T47D (cell line): ENCODE results near the gene AADACL3.
"Not testable (repeated sequence)": the region's sequence is repeated elsewhere in the genome, so short reads cannot be mapped to it uniquely, and the experiment has no call there.

ENCODE experiments used
- DNase-seq, 2 experiments: peaks; one replicate each; pipeline versions ENCODE4 v3.0.0 to v3.0.0-alpha.2; 2011 to 2012; ENCODE audit warnings: low read depth in 1 of 2, low spot score in 1 of 2
- JUND ChIP-seq: IDR thresholded peaks from 2 replicates; pipeline ENCODE4 v1.6.1; 2012; ENCODE audit warnings: low read depth
- in situ Hi-C: cut with HindIII; loops from 2 replicates; pipeline ENCODE4 v1.10.0; 2016; ENCODE audit warnings: low sequenced_read_pairs, low pct_unique_long_range_greater_than_20kb

Gene AADACL3, protein sequence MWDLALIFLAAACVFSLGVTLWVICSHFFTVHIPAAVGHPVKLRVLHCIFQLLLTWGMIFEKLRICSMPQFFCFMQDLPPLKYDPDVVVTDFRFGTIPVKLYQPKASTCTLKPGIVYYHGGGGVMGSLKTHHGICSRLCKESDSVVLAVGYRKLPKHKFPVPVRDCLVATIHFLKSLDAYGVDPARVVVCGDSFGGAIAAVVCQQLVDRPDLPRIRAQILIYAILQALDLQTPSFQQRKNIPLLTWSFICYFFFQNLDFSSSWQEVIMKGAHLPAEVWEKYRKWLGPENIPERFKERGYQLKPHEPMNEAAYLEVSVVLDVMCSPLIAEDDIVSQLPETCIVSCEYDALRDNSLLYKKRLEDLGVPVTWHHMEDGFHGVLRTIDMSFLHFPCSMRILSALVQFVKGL

DNA sequence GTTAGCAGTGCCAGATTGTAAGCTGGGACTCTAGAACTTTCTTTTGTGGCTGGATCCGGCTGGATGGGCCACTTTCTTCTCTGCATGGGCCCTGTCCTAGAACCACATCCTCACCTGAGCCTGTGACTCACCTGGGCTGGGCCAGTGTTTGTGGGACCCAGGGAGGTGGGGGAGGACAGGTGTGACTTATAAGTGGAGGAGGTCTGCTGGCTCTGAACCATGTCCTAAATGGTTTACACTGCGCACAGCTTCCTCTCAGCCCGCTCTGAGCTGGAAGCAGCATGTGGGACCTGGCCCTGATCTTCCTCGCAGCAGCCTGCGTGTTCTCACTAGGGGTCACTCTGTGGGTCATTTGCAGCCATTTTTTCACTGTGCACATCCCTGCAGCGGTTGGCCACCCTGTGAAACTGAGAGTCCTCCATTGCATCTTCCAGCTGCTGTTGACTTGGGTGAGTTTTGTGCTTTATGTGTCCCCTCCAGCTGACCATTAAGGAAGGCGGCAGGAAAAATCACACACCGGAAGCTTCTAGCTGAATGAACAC is at the start of gene AADACL3:
TSS of gene AADACL3 (plus strand) at position 215 of the 542 bp plus-strand sequence. CDS start at position 282, 67 bp downstream.
- in situ Hi-C loops = no loop called here
- no peak for TF ChIP-seq JUND
- DNase-seq = no peak

DNA sequence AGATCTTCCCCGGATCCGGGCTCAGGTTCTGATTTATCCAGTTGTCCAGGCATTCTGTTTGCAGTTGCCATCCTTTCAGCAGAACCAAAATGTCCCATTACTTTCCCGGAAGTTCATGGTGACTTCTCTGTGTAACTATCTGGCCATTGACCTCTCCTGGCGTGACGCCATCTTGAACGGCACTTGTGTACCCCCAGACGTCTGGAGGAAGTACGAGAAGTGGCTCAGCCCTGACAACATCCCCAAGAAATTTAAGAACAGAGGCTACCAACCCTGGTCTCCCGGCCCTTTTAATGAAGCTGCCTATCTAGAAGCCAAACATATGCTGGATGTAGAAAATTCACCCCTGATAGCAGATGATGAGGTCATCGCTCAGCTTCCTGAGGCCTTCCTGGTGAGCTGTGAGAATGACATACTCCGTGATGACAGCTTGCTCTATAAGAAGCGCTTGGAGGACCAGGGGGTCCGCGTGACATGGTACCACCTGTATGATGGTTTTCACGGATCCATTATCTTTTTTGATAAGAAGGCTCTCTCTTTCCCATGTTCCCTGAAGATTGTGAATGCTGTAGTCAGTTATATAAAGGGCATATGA is 49.7 kb upstream of the AADACL3 start:
- TF ChIP-seq JUND = no peak
- DNase-seq = no peak
- in situ Hi-C loops = no loop called here

DNA sequence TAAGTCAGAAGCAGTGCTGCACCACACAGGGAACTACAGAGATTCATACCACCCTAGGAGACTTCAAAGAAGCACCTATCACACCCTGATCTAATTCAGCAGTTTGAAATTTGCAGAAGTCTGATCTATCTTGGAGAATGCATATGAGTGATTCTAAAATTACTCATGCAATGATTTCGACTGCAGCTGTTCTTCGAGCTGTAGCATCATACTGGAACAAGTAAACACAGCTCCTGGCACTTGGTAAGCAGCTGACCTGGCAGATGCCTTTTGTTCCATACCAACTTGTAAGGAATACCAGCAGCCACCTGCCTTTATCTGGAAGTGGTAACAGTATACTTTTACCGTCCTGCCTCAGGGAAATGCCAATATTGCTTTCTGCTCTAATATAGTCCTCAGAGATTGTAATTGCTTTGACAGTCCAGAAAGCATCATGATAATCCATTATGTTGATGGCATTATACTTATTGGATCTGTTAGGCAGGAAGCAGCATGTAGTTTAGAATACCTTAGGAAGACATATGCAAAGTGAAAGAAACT is 46.3 kb upstream of the AADACL3 start:
- TF ChIP-seq JUND = no peak
- in situ Hi-C loops = no loop called here
- DNase-seq = no peak

DNA sequence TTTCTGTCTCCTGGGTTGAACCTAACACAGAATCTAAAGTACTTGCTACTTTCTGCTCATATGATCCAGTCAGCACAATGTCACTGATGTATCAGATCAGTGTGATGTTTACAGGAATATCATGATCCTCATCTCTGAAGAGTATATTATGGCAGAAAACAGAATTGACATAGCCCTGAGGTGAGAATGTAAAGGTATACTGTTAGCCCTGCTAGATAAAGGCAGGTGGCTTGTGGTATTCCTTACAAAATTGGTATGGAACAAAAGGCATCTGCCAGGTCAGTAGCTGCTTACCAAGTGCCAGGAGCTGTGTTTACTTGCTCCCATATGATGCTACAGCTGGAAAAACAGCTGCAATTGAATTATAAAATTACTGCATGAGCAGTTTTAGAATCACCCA is 41.6 kb upstream of the AADACL3 start:
- no peak for TF ChIP-seq JUND
- DNase-seq = no peak
- in situ Hi-C loops = no loop called here

DNA sequence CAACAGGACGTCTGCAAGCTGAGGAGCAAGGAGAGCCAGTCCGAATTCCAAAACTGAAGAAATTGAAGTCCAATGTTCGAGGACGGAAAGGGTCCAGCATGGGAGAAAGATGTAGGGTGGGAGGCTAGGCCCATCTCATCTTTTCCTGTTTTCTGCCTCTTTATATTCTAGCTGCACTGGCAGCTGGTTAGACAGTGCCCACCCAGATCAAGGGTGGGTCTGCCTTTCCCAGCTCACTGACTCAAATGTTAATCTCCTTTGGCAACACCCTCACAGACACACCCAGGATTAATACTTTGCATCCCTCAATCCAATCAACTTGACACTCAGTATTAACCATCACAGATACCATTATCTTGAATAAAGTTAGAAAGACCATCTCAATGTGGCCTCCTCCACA is 39.8 kb upstream of the AADACL3 start:
- in situ Hi-C loops, DNase-seq: not testable (repeated sequence)

DNA sequence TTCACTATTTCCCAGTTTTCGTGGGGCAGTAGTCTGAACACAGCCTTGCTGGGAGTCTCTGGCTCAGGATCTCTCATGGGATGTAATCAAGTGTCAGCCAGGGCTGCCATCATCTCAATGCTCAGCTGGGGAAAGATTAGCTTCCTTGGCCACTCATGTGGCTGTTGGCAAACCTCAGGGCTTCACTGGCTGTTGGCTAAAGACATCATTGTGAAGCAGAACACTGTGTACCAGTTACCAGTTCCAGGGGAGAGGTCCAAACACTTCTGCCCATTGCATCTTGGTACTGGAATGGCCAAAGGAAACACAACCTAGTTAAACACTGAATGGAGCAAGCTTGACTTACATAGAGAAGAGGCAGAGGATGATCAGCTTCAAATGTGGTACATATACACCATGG is 38.3 kb upstream of the AADACL3 start:
- in situ Hi-C loops = no loop called here
- TF ChIP-seq JUND = no peak
- no peak for DNase-seq

DNA sequence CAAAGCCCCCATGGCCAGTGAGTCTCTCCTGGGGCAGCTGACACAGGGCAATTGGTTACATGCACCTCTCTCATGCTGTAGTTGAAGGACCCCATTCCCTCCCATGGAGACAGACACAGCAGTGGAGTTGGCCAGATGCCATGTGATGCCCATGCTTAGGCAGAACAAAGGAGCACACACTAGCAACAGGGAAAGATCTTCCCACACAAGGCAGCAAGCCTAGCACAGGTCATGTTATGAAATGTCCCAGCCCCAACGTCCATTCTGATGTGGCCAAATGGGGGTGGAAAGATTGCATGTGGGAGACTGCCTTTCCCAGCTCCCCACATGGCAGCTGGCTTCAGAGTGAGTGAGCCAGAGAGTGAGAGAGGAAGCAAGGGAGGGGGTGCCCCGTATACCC is 37.6 kb upstream of the AADACL3 start:
- TF ChIP-seq JUND = no peak
- in situ Hi-C loops = no loop called here
- no peak for DNase-seq

DNA sequence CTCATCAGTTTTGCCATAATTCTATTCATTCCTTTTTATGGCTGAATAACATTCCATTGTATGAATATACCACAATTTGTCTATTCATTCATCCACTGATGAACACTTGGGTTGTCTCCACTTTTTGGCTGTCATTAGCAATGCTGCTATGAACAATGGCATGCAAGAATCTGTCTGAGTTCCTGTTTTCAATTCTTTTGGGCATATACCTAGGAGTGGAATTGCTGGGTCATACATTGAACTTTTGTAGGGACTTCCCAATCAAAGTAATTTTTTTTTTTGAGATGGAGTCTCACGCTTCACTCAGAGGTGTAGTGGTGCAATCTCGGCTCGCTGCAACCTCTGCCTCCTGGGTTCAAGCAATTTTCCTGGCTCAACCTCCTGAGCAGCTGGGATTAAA is 37.1 kb upstream of the AADACL3 start:
- no peak for TF ChIP-seq JUND
- DNase-seq = no peak
- in situ Hi-C loops = no loop called here

DNA sequence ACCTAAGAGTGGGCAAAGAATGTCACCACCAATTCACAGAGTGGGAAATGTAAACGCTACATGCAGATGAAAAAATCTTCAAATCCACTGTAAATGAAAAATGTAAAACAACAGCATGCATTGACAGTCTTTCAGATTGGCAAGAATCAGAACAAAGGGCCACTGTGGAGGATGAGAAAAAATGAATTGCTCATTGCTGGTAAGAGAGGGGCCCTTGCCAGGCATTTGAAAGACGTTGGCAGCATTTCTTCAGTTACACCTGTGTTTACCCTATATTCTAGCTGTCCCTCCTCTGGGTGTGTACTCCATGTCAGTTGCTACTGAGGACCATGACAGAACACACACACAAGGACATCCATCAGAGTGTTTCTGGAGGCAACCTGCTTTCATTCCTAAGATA is 25.8 kb upstream of the AADACL3 start:
- TF ChIP-seq JUND = no peak
- in situ Hi-C loops = no loop called here
- DNase-seq = no peak

DNA sequence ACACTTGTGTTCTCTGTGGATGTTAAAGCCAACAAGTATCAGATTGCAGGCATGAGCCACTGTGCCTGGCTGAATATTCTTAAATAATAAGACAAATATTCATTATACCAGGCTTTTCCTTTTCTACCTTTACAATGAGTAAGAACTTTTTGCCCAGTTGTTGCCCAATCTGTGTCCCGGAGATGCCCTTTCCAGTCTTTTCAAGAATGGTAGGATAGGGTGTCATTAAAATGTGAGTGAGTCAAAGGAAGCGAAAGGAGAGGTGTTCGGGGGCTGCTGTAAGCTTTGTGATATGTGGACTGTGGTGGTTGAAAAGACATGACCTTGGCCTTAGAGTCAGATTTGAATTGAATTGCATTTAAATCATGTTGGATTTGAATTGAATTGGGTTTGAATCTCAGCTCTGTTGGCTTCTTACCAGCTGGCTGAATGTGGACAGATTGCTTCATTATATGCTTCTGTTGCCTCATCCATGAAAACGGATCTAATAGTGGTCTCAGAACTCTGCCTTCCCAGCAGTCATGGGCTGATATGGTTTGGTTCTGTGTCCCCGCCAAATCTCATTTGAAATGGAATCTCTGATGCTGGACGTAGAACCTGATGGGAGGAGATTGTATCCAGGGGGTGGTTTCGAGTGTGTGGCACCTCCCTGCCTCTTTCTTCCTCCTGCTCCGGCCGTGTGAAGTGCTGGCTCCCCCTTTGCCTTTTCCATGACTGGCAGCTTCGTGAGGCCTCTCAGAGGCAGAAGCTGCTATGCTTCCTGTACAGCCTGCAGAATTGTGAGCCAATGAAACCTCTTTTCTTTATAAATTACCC is 22.7 kb upstream of the AADACL3 start:
- peak in 1 of 2 experiments; percentile 5 for DNase-seq
- in situ Hi-C loops = no loop called here
- no peak for TF ChIP-seq JUND

DNA sequence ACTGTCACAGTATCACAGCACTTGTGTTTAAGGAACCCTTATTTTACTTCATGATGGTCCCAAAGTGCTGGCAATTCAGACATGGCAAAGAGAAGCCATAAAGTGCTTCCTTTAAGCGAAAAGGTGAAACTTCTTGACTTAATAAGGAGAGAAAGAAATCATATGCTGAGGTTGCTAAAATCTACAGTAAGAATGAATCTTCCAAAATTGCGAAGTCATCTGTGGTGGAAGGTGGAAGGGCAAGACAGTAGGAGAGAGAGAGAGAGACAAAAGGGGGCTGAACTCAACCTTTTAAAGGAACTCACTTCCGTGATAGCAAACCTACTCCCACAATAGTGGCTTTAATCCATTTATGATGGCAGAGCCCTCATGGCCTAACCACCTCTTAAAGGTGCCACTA is 19.3 kb upstream of the AADACL3 start:
- no peak for TF ChIP-seq JUND
- in situ Hi-C loops = no loop called here
- no peak for DNase-seq

DNA sequence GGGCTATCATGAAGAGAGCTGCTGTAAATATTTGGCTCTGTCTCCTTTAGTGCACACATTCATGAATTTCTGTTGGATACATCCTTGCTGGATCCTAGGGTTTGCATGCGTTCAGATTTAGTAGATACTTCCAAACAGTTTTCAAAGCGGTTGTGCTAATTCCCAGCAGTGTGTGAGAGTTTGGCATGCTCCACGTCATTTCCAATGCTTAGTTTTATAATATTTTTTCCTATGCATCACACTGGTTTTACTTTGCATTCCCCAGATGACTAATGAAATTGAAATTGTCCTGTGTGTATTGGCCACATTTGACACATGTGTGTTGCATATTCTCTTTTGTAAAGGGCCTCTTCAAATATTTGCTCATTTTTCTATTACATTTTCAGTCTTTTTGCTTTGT is 18.5 kb upstream of the AADACL3 start:
- in situ Hi-C loops = no loop called here
- no peak for TF ChIP-seq JUND
- no peak for DNase-seq
